GM23248 (cell line): ENCODE results near the gene EPHA3. TPM values are rescaled to one million over a fixed set of nuclear protein-coding genes. Genes with fewer than 3 reads are reported as not detected.
"Not testable (repeated sequence)": the region's sequence is repeated elsewhere in the genome, so short reads cannot be mapped to it uniquely, and the experiment has no call there.

Source experiments
- DNase-seq: peaks from one replicate; pipeline ENCODE4 v3.0.0-alpha.2; 2015
- H2AFZ ChIP-seq: fragments of 200-600 bp; sonication (generic); 2 replicates; pipeline ENCODE4 v1.6.1; 2016; ENCODE audit warnings: antibody characterized with exemption
- H3F3A ChIP-seq: fragments of 200-600 bp; sonication (generic); 2 replicates; pipeline ENCODE4 v1.6.1; 2016; ENCODE audit warnings: mild to moderate bottlenecking, antibody characterized with exemption, mixed run types; ENCODE audit not compliant: insufficient read depth
- H3K27ac ChIP-seq: fragments of 200-600 bp; sonication (generic); 2 replicates; pipeline ENCODE4 v1.5.1; 2016; ENCODE audit warnings: mild to moderate bottlenecking
- H3K27me3 ChIP-seq: fragments of 200-600 bp; sonication (generic); replicated peaks from 2 replicates; pipeline ENCODE4 v1.6.1; 2016; ENCODE audit warnings: mild to moderate bottlenecking; ENCODE audit not compliant: insufficient read depth
- H3K36me3 ChIP-seq: fragments of 200-600 bp; sonication (generic); 2 replicates; pipeline ENCODE4 v1.6.1; 2016; ENCODE audit warnings: low read depth, mild to moderate bottlenecking
- H3K4me1 ChIP-seq: fragments of 200-600 bp; sonication (generic); 2 replicates; pipeline ENCODE4 v1.6.1; 2016; ENCODE audit warnings: mild to moderate bottlenecking; ENCODE audit not compliant: insufficient read depth
- H3K4me2 ChIP-seq: fragments of 200-600 bp; sonication (generic); one replicate; pipeline ENCODE4 v1.6.1; 2016; ENCODE audit warnings: mild to moderate bottlenecking; ENCODE audit not compliant: unreplicated experiment
- H3K4me3 ChIP-seq: fragments of 200-600 bp; sonication (generic); 2 replicates; pipeline ENCODE4 v1.5.1; 2016; ENCODE audit warnings: mild to moderate bottlenecking
- H3K79me2 ChIP-seq: fragments of 200-600 bp; sonication (generic); 2 replicates; pipeline ENCODE4 v1.6.1; 2016; ENCODE audit warnings: mild to moderate bottlenecking; ENCODE audit not compliant: insufficient read depth
- H3K9ac ChIP-seq: fragments of 200-600 bp; sonication (generic); 2 replicates; pipeline ENCODE4 v1.6.1; 2016; ENCODE audit warnings: mild to moderate bottlenecking
- H3K9me2 ChIP-seq: fragments of 200-600 bp; sonication (generic); 2 replicates; pipeline ENCODE4 v1.6.1; 2016; ENCODE audit warnings: mixed run types, mild to moderate bottlenecking, moderate library complexity; ENCODE audit not compliant: insufficient read depth
- H3K9me3 ChIP-seq: fragments of 200-600 bp; sonication (generic); one replicate; pipeline ENCODE4 v1.6.1; 2017; ENCODE audit warnings: low read depth
- H4K20me1 ChIP-seq: fragments of 200-600 bp; sonication (generic); 2 replicates; pipeline ENCODE4 v1.6.0; 2016; ENCODE audit not compliant: insufficient read depth
- EZH2 ChIP-seq: fragments of 200-600 bp; sonication (generic); IDR thresholded peaks from 2 replicates; pipeline ENCODE4 v1.6.1; 2018; ENCODE audit warnings: antibody characterized with exemption, mild to moderate bottlenecking; ENCODE audit not compliant: insufficient read depth, poor library complexity, severe bottlenecking
- EZH2phosphoT487 ChIP-seq: fragments of 200-600 bp; sonication (generic); IDR thresholded peaks from 2 replicates; pipeline ENCODE4 v1.6.1; 2018; ENCODE audit warnings: antibody characterized with exemption, moderate library complexity, mild to moderate bottlenecking, low read depth; ENCODE audit not compliant: insufficient read depth
- WGBS, 2 experiments: methylation state at CpG; one replicate each; pipeline ENCODE4 v1.1.6; 2015 to 2017; ENCODE audit warnings: low lambda C conversion rate in 2 of 2, low coverage in 1 of 2; ENCODE audit errors: missing lambda C conversion rate in 2 of 2; 5-methylcytosine and 5-hydroxymethylcytosine counted together
- in situ Hi-C: fragments of 300-500 bp; cut with MboI; formaldehyde crosslinking; loops from 2 replicates; pipeline ENCODE4 v1.15.0; 2020
- polyA plus RNA-seq: library from polyadenylated mRNA; unstranded; fragments of >200 nt; fragmentation: Nextera tagmentation; extraction: Ambion mirVana; gene quantifications from 2 replicates; pipeline ENCODE4 v1.2.1, GENCODE V29; 2016
- total RNA-seq: library from RNA; depleted of rRNA; stranded (reverse); fragments of >200 nt; shearing (Covaris generic); gene quantifications from 2 replicates; pipeline ENCODE4 v1.2.3, GENCODE V29; 2014

Gene EPHA3
- total and polyA plus RNA-seq, 2 experiments from 2014 or later, result under 0.01 to 0.05 TPM

GRCh38 chr3:89332386-89332785 lies 225.0 kb downstream of the EPHA3 start:
- no peak overlapping the region for H3K4me3 ChIP-seq
- WGBS, 2 experiments, result 68 to 70% methylated on average over 2 of the region's 2 CpGs
- no peak overlapping the region for H3K27ac ChIP-seq
- H3K36me3 ChIP-seq, result no peaks in the 10 kb centered on the region
- H3K4me1 ChIP-seq, result no peaks in the 10 kb centered on the region
- no peaks in the 10 kb centered on the region for H3F3A ChIP-seq
- no peaks in the 10 kb centered on the region for H3K9me3 ChIP-seq
- no peak for TF ChIP-seq EZH2
- TF ChIP-seq EZH2phosphoT487, result no peak
- H3K27me3 ChIP-seq, result no peaks in the 10 kb centered on the region
- H4K20me1 ChIP-seq, result no peaks in the 10 kb centered on the region
- no peak overlapping the region for H3K9ac ChIP-seq
- no peak overlapping the region for H2AFZ ChIP-seq
- in situ Hi-C loops, result no loop called here
- H3K79me2 ChIP-seq, result no peaks in the 10 kb centered on the region
- H3K4me2 ChIP-seq, result no peak overlapping the region
- H3K9me2 ChIP-seq, result no peaks in the 10 kb centered on the region
- no peak for DNase-seq

- in situ Hi-C loops, result no loop called here
- Histone ChIP-seq H3K9ac (no peak overlapping the region), H3K36me3 (no peaks in the 10 kb centered on the region), H2AFZ (no peak overlapping the region), H3K4me3 (no peak overlapping the region), H3K79me2 (no peaks in the 10 kb centered on the region), H3K4me2 (no peak overlapping the region), H3K27ac (no peak overlapping the region), H3K27me3 (no peaks in the 10 kb centered on the region), H3K9me3 (no peaks in the 10 kb centered on the region), H3K4me1 (no peaks in the 10 kb centered on the region), H4K20me1 (no peaks in the 10 kb centered on the region), H3K9me2 (no peaks in the 10 kb centered on the region), H3F3A (no peaks in the 10 kb centered on the region)
- TF ChIP-seq EZH2phosphoT487 (no peak), EZH2 (no peak)
- DNase-seq, result no peak
- WGBS, 2 experiments, result 62% methylated on average over 2 of the region's 2 CpGs
Observed at GRCh38 chr3:89332793-89333192, 225.4 kb downstream of the EPHA3 start.

GRCh38 chr3:89335693-89336092 lies 228.3 kb downstream of the EPHA3 start:
- Histone ChIP-seq H3F3A (no peaks in the 10 kb centered on the region), H3K9me2 (no peaks in the 10 kb centered on the region), H3K27ac (no peak overlapping the region), H2AFZ (no peak overlapping the region), H3K4me1 (no peaks in the 10 kb centered on the region), H3K4me2 (no peak overlapping the region), H3K9ac (no peak overlapping the region), H3K4me3 (no peak overlapping the region), H3K36me3 (no peaks in the 10 kb centered on the region), H3K79me2 (no peaks in the 10 kb centered on the region), H3K9me3 (no peaks in the 10 kb centered on the region), H3K27me3 (no peaks in the 10 kb centered on the region), H4K20me1 (no peaks in the 10 kb centered on the region)
- WGBS, 2 experiments, result 28 to 29% methylated on average over 2 of the region's 2 CpGs
- in situ Hi-C loops, result no loop called here
- TF ChIP-seq EZH2 (no peak), EZH2phosphoT487 (no peak)
- DNase-seq, result no peak

GRCh38 chr3:89340408-89340807 lies 233.0 kb downstream of the EPHA3 start:
- DNase-seq, result no peak

GRCh38 chr3:89344076-89344475 lies 236.7 kb downstream of the EPHA3 start:
- Histone ChIP-seq H3K27me3 (no peaks in the 10 kb centered on the region), H3K4me2 (no peak overlapping the region), H3K9ac (no peak overlapping the region), H3K9me3 (no peaks in the 10 kb centered on the region), H3K36me3 (no peaks in the 10 kb centered on the region), H3K79me2 (no peaks in the 10 kb centered on the region), H3K4me3 (no peak overlapping the region), H3F3A (no peaks in the 10 kb centered on the region), H3K4me1 (no peaks in the 10 kb centered on the region), H4K20me1 (no peaks in the 10 kb centered on the region), H3K27ac (no peak overlapping the region), H3K9me2 (no peaks in the 10 kb centered on the region), H2AFZ (no peak overlapping the region)
- TF ChIP-seq EZH2, result no peak
- in situ Hi-C loops, result no loop called here
- DNase-seq, result no peak

More at GRCh38 chr3:89340408-89340807, 233.0 kb downstream of the EPHA3 start:
- Histone ChIP-seq H3K27ac (no peak overlapping the region), H3K4me1 (no peaks in the 10 kb centered on the region), H3F3A (no peaks in the 10 kb centered on the region), H3K36me3 (no peaks in the 10 kb centered on the region), H3K4me2 (no peak overlapping the region), H3K27me3 (no peaks in the 10 kb centered on the region), H2AFZ (no peak overlapping the region), H3K79me2 (no peaks in the 10 kb centered on the region), H3K4me3 (no peak overlapping the region), H3K9me3 (no peaks in the 10 kb centered on the region), H3K9ac (no peak overlapping the region), H4K20me1 (no peaks in the 10 kb centered on the region), H3K9me2 (no peaks in the 10 kb centered on the region)
- 62 to 67% methylated on average over 2 of the region's 2 CpGs for WGBS, 2 experiments
- TF ChIP-seq EZH2 (no peak), EZH2phosphoT487 (no peak)
- in situ Hi-C loops, result no loop called here

GRCh38 chr3:89350935-89351334 lies 243.5 kb downstream of the EPHA3 start:
- H3K36me3 ChIP-seq, H2AFZ ChIP-seq, H3K4me1 ChIP-seq, H3K79me2 ChIP-seq, H3K27me3 ChIP-seq, H3K4me2 ChIP-seq, H3K9ac ChIP-seq, in situ Hi-C loops, H3K9me2 ChIP-seq, H3K4me3 ChIP-seq, H3K27ac ChIP-seq, H4K20me1 ChIP-seq, H3F3A ChIP-seq, DNase-seq, H3K9me3 ChIP-seq: not testable (repeated sequence)
- 80 to 96% methylated on average over 3 of the region's 12 CpGs for WGBS, 2 experiments
